Osteoblast (primary cell): ENCODE measurements around the gene ZCCHC9. TPM values are rescaled to one million over a fixed set of nuclear protein-coding genes. Genes with fewer than 3 reads are reported as not detected.
A peak's percentile ranks its signal among the peaks of the same experiment; 100 is the strongest.

Experiments
- DNase-seq: peaks from one replicate; pipeline ENCODE4 v3.0.0; 2011; ENCODE audit warnings: low spot score, mixed read lengths; ENCODE audit not compliant: insufficient read length; ENCODE audit errors: missing footprints
- H2AFZ ChIP-seq: 2 replicates; pipeline ENCODE4 v1.6.0; 2011; ENCODE audit warnings: mild to moderate bottlenecking, low read length
- H3K27ac ChIP-seq: 2 replicates; pipeline ENCODE4 v1.5.1; 2011; ENCODE audit warnings: mild to moderate bottlenecking, low read depth, low read length, moderate library complexity
- H3K27me3 ChIP-seq: 2 replicates; pipeline ENCODE4 v1.6.0; 2012; ENCODE audit warnings: mild to moderate bottlenecking, control low read depth, inconsistent platforms, low read length, moderate library complexity; ENCODE audit not compliant: insufficient read depth
- H3K36me3 ChIP-seq: 2 replicates; pipeline ENCODE4 v1.5.1; 2011; ENCODE audit warnings: mild to moderate bottlenecking, low read length, control low read depth, moderate library complexity; ENCODE audit not compliant: insufficient read depth
- H3K4me1 ChIP-seq: 2 replicates; pipeline ENCODE4 v1.5.1; 2011; ENCODE audit warnings: mild to moderate bottlenecking, low read length, control low read depth, moderate library complexity; ENCODE audit not compliant: insufficient read depth
- H3K4me2 ChIP-seq: 2 replicates; pipeline ENCODE4 v1.6.0; 2011; ENCODE audit warnings: mild to moderate bottlenecking, low read length; ENCODE audit not compliant: insufficient read depth
- H3K4me3 ChIP-seq: fragments of 200-600 bp; sonication (generic); 3 replicates; pipeline ENCODE4 v1.5.1; 2012; ENCODE audit warnings: mild to moderate bottlenecking, low read length, inconsistent platforms; ENCODE audit not compliant: insufficient read depth
- H3K79me2 ChIP-seq: 2 replicates; pipeline ENCODE4 v1.6.0; 2012; ENCODE audit warnings: mild to moderate bottlenecking, low read length, control low read depth, inconsistent platforms; ENCODE audit not compliant: insufficient read depth
- H3K9me3 ChIP-seq: 2 replicates; pipeline ENCODE4 v1.5.1; 2011; ENCODE audit warnings: low read depth, low read length, control low read depth
- H4K20me1 ChIP-seq: 2 replicates; pipeline ENCODE4 v1.6.0; 2012; ENCODE audit warnings: mild to moderate bottlenecking, low read length, control low read depth; ENCODE audit not compliant: insufficient read depth
- CTCF ChIP-seq: IDR thresholded peaks from 2 replicates; pipeline ENCODE4 v1.5.1; 2011; ENCODE audit warnings: mild to moderate bottlenecking, low read depth, low read length, moderate library complexity; ENCODE audit errors: extremely low read depth
- total RNA-seq: library from RNA; depleted of rRNA; stranded (reverse); fragments of >200 nt; gene quantifications from 2 replicates; pipeline ENCODE4 v1.2.3, GENCODE V29; 2012

Gene ZCCHC9
- total RNA-seq, 1 donor: 22.1 TPM

- H2AFZ ChIP-seq: no peak overlapping the region
- no peaks in the 10 kb centered on the region for H3K27me3 ChIP-seq
- TF ChIP-seq CTCF: no peak
- peaks cover 23% of the 10 kb centered on the region for H3K36me3 ChIP-seq
- H3K27ac ChIP-seq: no peak overlapping the region
- DNase-seq: no peak
- no peaks in the 10 kb centered on the region for H3K79me2 ChIP-seq
- no peaks in the 10 kb centered on the region for H4K20me1 ChIP-seq
- peaks cover 7% of the 10 kb centered on the region for H3K4me1 ChIP-seq
- no peak overlapping the region for H3K4me2 ChIP-seq
- no peak overlapping the region for H3K4me3 ChIP-seq
- no peaks in the 10 kb centered on the region for H3K9me3 ChIP-seq
Measured at GRCh38 chr5:81316571-81316970, 15.2 kb downstream of the ZCCHC9 start.

GRCh38 chr5:81317536-81317935 is 16.1 kb downstream of the ZCCHC9 start:
- Histone ChIP-seq H3K9me3 (no peaks in the 10 kb centered on the region), H3K36me3 (peaks cover 15% of the 10 kb centered on the region), H3K79me2 (no peaks in the 10 kb centered on the region), H3K4me3 (no peak overlapping the region), H3K27me3 (no peaks in the 10 kb centered on the region), H3K27ac (no peak overlapping the region), H2AFZ (no peak overlapping the region), H3K4me2 (no peak overlapping the region), H4K20me1 (no peaks in the 10 kb centered on the region), H3K4me1 (peaks cover 7% of the 10 kb centered on the region)
- TF ChIP-seq CTCF: no peak
- DNase-seq: no peak

GRCh38 chr5:81326554-81326953 is 25.2 kb downstream of the ZCCHC9 start:
- Histone ChIP-seq H3K27me3 (no peaks in the 10 kb centered on the region), H3K9me3 (no peaks in the 10 kb centered on the region), H3K27ac (no peak overlapping the region), H3K4me1 (no peaks in the 10 kb centered on the region), H3K4me3 (no peak overlapping the region), H3K79me2 (no peaks in the 10 kb centered on the region), H4K20me1 (no peaks in the 10 kb centered on the region), H3K4me2 (no peak overlapping the region), H2AFZ (peak overlapping the region; percentile 5), H3K36me3 (no peaks in the 10 kb centered on the region)
- no peak for DNase-seq
- TF ChIP-seq CTCF: no peak

- peaks cover 4% of the 10 kb centered on the region for H3K27me3 ChIP-seq
- peak overlapping the region; percentile 56 for H3K4me3 ChIP-seq
- no peak overlapping the region for H3K27ac ChIP-seq
- no peaks in the 10 kb centered on the region for H3K36me3 ChIP-seq
- peak; percentile 47 for DNase-seq
- H3K79me2 ChIP-seq: no peaks in the 10 kb centered on the region
- H3K9me3 ChIP-seq: no peaks in the 10 kb centered on the region
- no peaks in the 10 kb centered on the region for H3K4me1 ChIP-seq
- H4K20me1 ChIP-seq: no peaks in the 10 kb centered on the region
- H3K4me2 ChIP-seq: peak overlapping the region; percentile 15
- peak overlapping the region; percentile 32 for H2AFZ ChIP-seq
- no peak for TF ChIP-seq CTCF
Measured at GRCh38 chr5:81334304-81335061, 33.1 kb downstream of the ZCCHC9 start.
